CD4-positive, alpha-beta T cell treated with Interleukin-4 for 1 hour (primary cell): ENCODE data around the gene SORCS2.

Experiments used
- DNase-seq, 2 donors: peaks; one replicate each; pipeline ENCODE4 v3.0.0-alpha.2; 2020 to 2022

Gene SORCS2

GRCh38 chr4:7309181-7309580, 116.8 kb downstream of the SORCS2 start:
- DNase-seq = no peak

GRCh38 chr4:7309636-7310390, 117.5 kb downstream of the SORCS2 start:
- no peak for DNase-seq

GRCh38 chr4:7310451-7310850, 118.1 kb downstream of the SORCS2 start:
- DNase-seq = no peak

GRCh38 chr4:7311205-7311604, 118.9 kb downstream of the SORCS2 start:
- DNase-seq = no peak

- DNase-seq = no peak
Measured at GRCh38 chr4:7312691-7313090, 120.4 kb downstream of the SORCS2 start.

GRCh38 chr4:7313347-7313811, 121.0 kb downstream of the SORCS2 start:
- no peak for DNase-seq

- no peak for DNase-seq
Measured at GRCh38 chr4:7313991-7314390, 121.7 kb downstream of the SORCS2 start.

- no peak for DNase-seq
Measured at GRCh38 chr4:7315286-7315685, 122.9 kb downstream of the SORCS2 start.

- DNase-seq = no peak
Measured at GRCh38 chr4:7315935-7316334, 123.6 kb downstream of the SORCS2 start.

GRCh38 chr4:7319024-7319423, 126.7 kb downstream of the SORCS2 start:
- DNase-seq = no peak

- DNase-seq = no peak
Measured at GRCh38 chr4:7320206-7320797, 128.0 kb downstream of the SORCS2 start.

- DNase-seq = no peak
Measured at GRCh38 chr4:7322166-7322991, 130.0 kb downstream of the SORCS2 start.

GRCh38 chr4:7323461-7323871, 131.1 kb downstream of the SORCS2 start:
- no peak for DNase-seq

- DNase-seq = no peak
Measured at GRCh38 chr4:7323872-7324650, 131.7 kb downstream of the SORCS2 start.

GRCh38 chr4:7324651-7325121, 132.3 kb downstream of the SORCS2 start:
- peak; percentile 33 to 43 for DNase-seq

GRCh38 chr4:7325541-7325940, 133.2 kb downstream of the SORCS2 start:
- no peak for DNase-seq

GRCh38 chr4:7326306-7326692, 134.0 kb downstream of the SORCS2 start:
- no peak for DNase-seq

- DNase-seq = no peak
Measured at GRCh38 chr4:7326693-7327340, 134.5 kb downstream of the SORCS2 start.

GRCh38 chr4:7327341-7327885, 135.1 kb downstream of the SORCS2 start:
- DNase-seq = no peak

- no peak for DNase-seq
Measured at GRCh38 chr4:7328162-7328912, 136.0 kb downstream of the SORCS2 start.
